Stimulated activated CD8-positive, alpha-beta memory T cell treated with anti-CD3 and anti-CD28 coated beads, Interleukin-12 subunit alpha, Interleukin-12 subunit beta, amount 100 ng/mL, for 4 hours (primary cell): ENCODE measurements around the gene SLC12A4.
"Not testable (repeated sequence)": the region's sequence is repeated elsewhere in the genome, so short reads cannot be mapped to it uniquely, and the experiment has no call there.

Experiments used
- DNase-seq: peaks from one replicate; pipeline ENCODE4 v3.0.0-alpha.2; 2020; ENCODE audit warnings: low read depth

Gene SLC12A4

DNA sequence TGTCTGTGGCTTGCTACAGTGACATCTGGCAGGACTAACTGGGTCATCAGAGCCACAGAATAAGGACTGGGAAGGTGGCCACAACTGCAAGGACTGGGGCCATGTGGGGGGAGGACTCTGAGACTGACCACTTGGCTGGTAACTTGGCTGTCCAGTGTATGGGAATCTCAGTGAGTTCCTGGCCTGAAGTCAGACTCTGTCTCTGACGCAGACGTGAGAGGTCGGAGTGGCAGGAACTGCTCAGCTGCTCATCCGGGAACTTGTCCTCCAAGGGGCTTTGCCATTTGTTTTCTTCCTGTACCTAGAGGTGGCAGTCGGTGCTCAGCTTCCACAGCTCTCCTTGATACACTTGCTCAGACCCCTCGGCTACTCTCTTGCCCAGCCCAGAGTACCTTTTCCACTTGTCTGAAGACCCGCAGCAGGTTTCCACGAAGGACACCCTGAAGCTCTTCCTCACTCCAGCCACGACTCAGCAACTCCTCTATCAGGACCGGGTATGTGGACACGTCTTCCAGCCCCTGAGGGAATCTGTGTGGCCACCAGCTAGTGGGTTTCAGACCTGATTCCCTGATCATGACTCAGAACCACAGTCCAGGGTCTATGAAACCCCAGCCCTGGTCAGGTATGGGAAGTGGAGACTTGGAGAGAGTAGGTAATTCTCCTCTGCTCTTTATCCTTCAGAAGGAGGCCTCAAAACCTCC, 19.2 kb upstream of the SLC12A4 start:
- DNase-seq: no peak

DNA sequence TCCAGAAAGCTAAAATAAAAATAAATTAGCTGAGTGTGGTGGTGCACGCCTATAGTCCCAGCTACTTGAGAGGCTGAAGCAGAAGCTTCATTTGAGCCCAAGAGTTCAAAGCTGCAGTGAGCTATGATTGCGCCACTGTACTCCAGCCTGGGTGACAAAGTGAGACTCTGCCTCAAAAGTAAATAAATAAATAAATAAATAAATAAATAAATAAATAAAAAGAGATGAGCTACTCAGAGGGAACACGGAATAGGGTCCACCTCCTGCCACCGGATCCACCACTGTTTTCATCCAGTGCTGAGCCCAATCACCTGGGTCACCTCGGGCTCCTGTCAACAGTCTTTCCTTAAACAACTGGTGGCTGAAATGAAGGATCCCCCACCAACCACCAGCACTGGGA, 18.5 kb upstream of the SLC12A4 start:
- no peak for DNase-seq

DNA sequence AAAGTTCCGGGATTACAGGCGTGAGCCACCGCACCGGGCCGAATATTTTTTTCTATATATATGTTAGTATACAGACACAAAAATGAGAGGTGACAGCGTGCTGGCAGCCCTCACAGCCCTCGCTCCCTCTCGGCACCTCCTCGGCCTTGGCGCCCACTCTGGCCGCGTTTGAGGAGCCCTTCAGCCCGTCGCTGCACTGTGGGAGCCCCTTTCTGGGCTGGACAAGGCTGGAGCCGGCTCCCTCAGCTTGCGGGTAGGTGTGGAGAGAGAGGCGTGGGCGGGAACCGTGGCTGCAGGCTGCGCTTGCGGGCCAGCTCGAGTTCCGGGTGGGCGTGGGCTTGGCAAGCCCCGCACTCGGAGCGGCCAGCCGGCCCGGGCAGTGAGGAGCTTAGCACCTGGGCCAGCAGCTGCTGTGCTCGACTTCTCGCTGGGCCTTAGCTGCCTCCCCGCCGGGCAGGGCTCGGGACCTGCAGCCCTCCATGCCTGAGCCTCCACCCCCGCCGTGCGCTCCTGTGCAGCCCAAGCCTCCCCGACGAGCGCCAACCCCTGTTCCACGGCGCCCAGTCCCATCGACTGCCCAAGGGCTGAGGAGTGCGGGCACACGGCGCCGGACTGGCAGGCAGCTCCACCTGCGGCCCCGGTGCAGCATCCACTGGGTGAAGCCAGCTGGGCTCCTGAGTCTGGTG, 13.7 kb upstream of the SLC12A4 start:
- DNase-seq: no peak

DNA sequence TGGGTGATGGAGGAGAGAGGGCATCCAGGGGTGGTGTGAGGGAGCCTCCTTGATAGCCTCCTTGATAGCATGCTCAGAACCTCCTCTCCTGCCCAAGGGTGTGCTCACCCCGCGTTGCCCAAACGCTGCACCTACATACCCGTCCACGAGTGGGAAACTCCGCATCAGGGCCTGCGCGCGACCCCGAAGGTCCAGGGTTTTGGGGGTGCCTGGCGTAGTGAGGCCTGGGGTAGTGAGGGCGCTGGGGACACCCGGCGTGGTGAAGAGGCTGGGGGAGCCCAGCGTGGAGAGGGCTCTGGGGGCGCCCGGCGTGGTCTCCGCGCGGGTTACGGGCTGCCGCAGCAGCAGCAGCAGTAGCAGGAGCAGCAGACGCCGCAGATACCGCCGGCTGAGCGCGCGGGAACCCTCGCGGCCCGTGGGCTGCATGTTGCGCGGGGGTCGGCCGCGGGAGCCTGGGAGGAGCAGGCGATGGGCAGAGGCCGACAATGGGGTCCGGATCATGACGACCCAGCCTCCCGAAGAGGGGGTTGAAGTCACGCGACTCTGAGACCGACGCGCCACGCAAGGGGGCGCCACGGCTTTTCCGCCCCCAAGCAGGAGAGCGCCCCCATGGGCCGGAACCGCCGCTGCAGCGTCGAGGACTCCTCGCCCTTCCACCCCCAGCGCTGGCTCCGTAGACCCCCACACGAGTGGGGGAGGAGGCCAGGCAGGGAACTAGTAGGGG, 11.7 kb upstream of the SLC12A4 start, which contains the start of gene DPEP3:
Gene DPEP3 (minus strand): TSS at position 545 of the 724 bp plus-strand sequence. CDS start 119 bp downstream, at position 426.
- no peak for DNase-seq

DNA sequence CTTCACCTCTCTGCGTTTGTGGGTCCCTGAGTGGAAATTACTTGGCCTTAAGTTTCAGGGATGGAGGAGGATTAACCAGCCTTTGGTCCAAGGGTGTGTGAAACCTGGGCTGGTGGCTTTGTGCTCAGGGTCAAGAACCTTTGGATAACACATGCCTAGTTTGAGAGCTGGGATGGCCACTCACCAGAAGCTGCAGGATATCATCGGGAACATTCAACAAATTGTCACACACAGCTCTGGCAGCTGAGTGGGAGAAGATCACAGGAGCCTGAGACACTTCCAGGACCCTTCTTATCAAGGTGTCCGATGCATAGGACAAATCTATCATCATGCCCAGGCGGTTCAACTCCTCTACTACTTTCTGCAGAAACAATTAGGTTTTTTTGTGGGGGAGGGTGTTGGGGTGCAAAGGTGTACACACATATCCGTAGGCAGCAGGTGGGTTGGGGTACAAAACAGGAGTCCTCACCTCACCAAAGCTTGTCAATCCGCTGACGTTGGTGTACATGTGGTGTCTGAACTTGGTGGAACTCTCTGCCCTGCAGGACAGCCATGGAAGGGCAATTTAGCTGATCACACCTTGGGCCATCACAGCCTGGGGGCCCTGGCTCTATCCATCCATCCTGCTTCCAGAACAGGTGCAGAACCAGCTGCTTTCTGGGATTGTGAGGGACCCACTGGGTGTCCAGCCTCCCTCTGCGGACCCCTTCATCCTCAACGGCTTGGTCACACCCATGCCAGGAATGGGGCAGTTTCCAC, 9.2 kb upstream of the SLC12A4 start:
- DNase-seq: no peak

DNA sequence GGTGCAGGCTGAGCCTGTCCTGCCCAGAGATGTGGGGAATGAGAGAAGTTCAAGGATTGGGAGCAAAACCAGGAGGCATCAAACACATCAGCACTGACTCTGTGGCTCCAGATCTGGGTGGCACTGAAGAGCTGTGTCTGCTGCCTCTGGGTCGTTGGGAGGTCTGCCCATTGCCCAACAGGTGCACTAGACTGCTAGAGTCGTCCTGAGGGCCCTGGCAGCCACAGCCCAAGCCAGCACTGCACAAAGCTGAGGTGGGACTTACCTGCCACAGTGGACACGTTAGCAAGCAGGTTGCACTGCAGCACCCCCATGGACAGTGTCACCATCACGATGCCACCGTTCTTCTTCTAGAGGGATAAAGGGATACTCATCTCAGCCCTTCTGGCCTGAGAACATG, 8.6 kb upstream of the SLC12A4 start:
- no peak for DNase-seq

DNA sequence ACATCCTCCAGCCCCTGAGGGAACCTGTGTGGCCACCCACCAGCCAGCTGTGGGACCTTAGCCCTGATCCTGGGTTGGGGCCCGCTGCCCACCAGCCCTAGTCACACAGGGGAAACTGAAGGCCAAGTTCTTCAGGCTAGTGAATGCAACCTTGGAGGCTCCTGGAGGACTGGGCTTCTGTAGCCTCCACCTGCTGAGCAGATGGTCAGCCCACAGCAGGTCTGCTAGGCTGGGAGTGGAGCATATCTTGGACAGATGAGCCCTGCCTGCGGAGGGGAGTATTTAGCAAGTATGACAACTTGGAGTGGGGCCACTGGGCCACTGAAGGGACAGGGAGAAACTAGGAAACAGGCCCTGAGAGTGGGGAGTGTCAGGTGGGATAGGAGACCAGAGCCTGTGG, 7.8 kb upstream of the SLC12A4 start:
- no peak for DNase-seq

DNA sequence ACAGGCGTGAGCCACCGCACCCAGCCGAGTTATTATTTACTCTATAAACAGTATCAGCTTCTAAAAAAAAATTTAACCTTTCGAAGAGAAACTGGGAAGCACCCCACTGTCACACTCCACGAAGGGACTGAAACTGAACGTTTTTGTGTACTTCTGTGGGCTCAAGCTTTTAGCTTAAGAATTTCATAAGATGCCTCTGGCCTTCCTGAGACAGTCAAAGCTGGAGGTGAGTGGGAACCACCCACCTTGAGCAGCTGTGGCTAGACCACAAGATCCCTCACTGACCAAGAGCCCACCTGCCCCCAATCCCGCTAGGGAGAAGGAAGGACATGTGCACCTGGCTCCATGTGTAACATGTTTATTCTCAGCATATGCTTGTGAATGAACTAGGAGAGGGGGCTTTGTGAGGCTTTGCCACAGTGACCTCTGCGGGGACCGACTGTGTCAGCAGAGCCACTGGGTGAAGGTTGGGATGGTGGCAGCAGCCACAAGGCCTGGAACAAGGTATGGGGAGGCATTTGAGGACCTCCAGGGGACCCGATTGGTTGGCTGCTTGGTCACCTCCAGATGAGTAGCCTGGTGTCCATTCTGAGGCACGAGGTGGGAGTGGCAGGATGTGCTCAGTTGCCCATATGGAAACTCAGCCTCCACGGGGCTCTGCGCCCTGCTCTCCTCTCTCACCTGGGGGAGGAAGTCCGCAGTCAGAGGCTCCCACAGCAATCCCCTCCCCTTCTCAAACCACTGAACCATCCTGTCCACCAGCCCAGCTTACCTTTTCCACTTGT, 7.1 kb upstream of the SLC12A4 start:
- no peak for DNase-seq

DNA sequence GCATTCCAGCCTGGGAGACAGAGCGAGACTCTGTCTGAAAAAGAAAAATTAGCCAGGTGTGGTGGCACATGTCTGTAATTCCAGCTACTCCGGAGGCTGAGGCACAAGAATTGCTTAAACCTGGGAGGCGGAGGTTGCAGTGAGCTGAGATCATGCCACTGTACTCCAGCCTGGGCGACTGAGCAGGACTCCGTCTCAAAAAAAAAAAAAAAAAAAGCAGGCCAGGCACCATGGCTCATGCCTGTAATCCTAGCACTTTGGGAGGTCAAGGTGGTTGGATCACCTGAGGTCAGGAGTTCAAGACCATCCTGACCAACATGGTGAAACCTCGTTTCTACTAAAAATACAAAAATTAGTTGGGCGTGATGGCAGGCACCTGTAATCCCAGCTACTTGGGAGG, 3.8 kb upstream of the SLC12A4 start:
- not testable (repeated sequence) for DNase-seq

DNA sequence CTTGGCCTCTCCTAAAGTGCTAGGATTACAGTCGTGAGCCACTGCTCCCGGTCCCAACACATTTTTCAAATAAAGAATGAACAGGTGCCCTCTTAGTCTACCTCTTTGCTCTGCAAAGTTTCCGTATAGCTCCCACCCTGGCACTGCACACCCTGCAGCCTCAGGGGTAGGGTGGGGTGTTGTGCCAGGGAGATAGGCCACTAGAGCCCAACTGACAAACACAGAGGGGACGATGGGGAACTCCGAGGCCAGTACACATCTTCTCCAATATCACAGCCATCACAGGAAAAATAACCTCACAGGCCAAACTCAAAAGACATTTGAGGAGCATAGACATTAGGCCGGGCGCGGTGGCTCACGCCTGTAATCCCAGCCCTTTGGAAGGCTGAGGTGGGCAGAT, 2.7 kb upstream of the SLC12A4 start:
- DNase-seq: no peak

DNA sequence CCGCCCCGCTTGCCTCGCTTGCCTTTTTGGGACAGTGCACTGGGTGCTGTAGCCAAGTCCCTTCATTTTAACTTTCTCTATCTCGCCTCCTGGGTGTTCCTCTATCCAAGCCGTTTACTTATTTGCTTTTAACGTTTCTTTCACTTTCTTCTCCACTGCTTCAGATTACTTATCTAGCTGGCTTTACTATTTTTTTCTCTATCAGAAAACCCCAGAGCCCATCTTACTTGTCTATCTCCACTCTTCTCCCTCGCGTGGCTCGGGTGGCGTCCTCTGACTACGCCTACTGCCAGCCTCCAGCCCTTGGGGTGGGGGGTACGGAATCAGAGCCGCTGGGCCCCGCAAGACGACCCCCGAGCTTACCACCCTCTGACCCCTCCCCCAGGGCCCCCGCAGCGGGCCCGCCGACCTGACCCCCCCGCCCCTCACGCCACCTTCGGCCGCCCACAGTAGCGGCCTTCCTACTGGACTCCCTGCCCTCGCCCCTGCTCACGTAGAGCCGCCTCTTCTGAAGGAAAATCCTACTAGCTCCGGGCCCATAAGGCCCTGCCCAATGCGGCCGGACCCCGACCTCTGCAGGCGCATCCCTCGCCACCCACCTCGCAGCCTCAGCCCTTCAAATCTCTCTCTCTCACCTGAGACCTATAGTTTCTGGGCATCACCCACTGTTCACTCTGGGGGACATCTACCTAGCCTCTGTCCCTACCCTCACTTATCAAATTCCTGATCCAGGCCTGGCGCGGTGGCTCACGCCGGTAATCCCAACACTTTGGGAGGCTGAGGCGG, 1.0 kb upstream of the SLC12A4 start:
- DNase-seq: no peak

DNA sequence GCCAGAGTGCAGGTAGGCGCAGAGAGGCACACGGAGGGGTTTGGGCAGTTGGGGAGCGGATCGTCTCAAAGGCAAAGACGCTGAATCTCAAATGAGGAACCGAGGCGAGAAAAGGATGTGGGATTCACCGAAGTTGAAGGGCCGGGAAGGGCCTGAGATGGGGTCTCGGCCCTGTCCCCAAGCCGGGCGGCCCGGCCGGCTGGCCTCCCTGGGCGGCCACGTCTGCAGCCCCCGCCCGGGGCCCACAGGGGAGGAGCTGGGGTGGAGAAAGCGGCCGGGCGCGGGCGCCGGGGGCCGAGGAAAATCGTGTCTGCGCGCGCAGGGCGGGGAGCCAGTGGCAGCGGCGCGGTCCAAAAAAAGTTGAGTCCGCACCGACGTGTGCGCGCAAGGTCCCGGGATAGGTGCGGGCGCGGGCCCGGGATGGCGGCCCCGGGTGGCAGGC, 458 bp downstream of the SLC12A4 start:
- no peak for DNase-seq

DNA sequence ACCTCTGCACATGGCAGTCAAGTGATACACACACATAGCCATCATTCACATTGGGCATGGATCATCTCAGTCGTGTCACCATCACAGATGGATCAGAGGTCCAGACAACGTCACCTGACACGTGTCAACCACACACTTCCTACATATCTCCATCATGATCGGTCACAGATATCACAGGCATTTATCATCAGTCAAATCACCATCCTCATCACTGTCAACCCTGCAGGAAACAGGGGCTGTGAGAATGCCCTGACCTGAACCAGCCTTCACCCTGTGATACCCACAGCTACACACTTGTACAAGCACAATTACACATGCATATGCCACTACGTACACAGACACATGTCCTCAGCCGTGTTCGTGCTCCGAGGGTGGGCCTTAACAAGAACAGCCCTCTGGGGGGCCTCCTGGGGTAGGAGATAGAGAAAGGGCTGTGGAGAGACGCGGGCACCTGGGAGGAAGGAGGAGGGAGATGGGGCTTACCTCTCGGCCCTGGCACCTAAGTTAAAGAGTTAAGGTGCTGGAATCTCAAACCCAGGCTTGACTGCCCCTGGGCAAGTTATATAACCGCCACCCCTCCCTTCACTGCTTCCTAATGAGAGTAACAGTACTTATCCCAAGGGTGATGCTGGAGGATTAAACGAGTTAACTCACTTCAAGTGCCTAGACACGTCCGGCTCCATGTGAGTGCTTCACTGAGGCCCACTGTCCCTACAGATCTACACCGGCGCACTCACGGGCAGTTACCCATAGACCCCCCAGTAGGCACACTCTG, 1.1 kb downstream of the SLC12A4 start:
- no peak for DNase-seq

DNA sequence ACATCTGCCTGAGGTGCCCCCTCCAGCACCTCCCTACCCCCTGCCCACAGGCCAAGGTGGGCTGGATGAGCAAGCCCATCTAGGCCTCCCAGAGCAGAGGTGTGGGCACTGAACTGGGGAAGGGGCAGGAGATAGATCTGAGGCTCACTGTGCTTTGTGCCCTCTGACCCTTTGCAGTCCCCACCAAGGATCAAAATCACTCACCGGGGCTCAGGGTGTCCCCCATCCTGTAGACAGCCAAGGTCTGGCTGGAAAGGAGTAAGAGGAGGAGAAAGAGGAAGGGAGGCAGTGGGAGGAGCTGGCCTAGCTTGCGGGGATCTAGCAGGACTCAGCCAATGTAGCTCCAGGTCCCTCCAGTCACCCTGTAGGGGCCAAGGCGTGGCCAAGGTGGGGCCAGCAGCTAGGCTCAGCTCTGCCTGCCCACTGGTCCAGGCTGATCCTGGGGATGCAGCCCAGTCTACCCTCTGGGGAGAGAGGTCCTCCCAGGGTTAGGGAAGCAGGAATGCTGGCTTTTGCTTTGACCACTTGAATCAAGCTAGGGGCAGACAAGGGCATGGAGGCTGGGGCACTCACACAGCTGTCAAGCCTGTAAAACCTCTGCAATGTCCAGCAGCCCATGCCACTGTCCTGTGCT, 1.8 kb downstream of the SLC12A4 start:
- no peak for DNase-seq

DNA sequence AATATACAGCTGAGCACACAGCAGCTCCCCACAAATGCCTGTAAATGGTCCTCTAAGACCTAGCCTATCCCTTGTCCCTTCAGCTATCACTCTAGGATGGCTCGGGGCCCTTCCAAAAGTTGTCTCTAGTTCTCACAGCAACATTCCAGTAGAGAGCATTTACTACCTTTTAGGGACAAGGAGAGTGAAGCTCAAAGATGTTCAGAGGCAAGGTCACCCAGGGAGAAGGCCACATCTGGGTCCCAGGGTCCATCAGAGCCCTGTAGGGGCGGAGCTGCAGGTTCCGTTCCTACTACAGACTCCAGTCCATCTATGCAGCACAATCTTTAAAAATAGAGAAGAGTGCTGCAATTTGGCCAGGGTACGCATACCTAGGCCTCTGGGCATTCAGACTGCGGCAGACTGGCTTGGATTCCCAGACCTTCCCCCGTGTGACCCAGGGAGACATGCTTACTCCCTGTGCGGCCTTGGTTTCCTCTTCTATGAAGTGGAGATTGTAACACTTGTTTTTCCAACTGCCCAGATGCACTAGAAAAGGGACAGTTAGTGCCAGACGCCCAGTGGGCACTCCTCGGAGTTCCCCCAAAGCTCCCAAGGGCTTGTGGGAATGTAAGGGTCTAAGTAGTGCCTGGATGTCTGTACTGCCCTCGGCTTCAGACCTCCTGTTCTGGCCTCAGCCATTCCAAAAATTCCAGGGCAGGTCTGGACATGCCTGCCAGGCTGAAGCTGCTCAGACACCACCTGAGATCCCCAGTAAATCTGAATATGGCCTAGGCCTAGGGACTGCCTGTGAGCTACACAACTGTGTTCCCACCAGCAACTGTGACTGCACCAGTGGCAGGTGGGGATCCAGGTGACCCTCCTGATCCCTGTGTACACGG, 2.5 kb downstream of the SLC12A4 start:
- DNase-seq: no peak

DNA sequence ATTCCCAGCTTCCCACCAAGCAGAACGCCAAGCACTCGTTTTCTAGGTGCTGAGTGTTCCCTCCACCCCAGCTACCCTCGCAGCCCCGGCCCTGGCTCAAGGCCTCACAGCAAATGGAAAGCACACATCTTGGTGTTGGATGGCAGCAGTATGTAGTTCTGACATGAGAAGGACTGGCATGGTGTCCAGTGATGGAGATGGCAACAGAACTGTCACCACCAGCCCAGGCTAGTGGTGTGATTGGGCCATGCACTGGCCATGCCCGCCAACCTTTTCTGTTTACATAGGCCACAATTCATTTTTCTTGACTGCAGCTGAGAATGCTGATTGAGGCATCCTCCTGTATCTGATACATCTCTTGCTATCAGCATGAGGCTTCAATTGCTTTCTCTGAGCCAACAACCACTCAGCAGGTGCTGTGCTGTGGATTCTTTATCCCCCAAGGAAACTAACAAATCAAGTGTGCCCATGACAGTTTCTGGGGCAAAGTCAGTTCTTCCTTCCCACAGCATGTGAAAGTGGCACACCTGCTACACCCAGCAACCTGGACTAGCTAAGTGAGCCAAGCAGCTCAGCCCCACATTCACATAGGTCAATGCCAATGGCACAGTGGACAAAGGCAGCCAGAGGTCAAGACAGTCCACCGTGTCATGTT, 3.8 kb downstream of the SLC12A4 start:
- no peak for DNase-seq

DNA sequence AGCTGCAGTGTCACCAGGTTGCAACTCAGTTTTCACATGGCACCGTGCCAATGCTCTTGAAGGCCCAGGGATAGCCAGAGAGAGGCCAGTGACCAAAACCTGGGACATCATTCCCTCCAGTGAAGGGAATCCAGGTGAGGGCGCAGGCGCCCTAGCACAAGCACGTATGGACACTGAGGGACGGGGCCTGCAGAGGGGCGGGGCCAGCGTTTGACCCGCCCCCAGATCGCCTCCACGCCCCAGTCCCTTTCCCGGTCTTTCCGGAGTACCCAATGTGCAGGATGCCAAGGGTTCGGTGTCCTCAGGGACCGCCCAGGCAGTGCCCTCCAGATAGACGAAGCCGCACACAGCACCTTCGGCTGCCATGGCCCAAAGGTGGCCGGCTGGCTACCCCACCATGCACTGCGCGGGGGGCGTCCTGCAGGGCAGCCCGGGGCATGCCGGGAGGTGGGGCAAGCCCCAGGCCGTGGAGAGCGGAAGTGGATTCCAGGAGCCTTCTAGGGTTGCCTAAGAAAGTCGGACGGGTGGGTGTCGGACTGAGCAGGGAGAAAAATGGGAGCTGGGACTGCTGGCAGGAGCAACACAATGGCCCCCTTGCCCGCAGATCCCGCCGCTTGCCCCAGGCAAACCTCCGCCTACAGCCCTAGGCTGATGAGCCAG, 4.6 kb downstream of the SLC12A4 start:
- DNase-seq: no peak
